ENCODE measurements around the gene CPLX3. TPM values are rescaled to one million over a fixed set of nuclear protein-coding genes. Genes with fewer than 3 reads are reported as not detected.

Gene CPLX3
- total RNA-seq, 4 donors from 2014 or later = not detected

DNA sequence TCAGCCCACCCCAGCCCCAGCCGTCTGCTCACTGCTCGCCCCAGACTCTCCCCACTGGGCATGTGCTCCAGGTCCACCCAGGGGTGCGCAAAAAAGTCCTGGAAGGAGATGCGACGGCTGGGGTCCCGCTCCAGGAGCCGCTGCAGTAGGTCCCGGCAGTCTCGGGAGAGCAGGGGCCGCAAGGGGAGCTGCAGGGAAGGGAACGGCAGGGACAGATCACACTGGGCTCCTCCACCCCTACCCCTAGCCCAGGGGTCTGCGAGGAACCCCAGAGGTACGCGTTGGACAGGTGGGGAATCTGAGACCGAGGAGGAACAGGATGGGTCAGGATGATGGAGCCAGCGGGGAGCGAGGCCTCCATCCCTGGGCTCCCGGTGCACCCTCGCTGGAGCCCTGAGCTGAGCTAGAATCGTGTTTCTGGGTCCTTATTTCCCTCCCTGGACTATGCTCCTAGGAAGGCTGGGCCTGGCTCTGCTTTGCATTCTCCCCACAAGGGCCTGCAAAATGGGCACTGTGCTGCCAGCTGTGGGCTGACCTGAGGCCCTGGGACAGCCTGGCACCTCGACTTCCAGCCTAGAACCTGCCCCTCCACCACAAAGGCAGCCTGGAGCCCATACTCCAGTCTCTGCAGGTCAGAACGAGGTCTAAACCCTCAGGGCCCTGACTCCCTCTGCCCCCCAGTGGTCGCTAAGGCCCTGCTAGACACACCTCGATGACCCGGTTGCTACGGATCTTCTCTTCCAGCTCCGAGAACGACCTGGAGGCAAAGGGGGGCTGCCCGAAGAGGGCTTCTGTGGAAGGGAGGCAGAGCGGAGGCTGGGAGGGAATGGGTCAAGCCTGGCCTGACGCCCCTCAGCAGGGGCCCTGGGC lies 13.3 kb downstream of the CPLX3 start:
- H3K27ac ChIP-seq = no peak overlapping the region
- 78 to 80% methylated on average over 25 to 29 of the region's 31 CpGs for WGBS, 2 donors
- no peaks in the 10 kb centered on the region for H3K9me3 ChIP-seq
- peaks cover 0 to 61% (median 5%) of the 10 kb centered on the region in 3 donors for H3K36me3 ChIP-seq
- peaks cover 0 to 29% (median 11%) of the 10 kb centered on the region in 4 donors for H3K4me1 ChIP-seq
- no peak overlapping the region for H3K4me3 ChIP-seq
- TF ChIP-seq, protein P1, sequence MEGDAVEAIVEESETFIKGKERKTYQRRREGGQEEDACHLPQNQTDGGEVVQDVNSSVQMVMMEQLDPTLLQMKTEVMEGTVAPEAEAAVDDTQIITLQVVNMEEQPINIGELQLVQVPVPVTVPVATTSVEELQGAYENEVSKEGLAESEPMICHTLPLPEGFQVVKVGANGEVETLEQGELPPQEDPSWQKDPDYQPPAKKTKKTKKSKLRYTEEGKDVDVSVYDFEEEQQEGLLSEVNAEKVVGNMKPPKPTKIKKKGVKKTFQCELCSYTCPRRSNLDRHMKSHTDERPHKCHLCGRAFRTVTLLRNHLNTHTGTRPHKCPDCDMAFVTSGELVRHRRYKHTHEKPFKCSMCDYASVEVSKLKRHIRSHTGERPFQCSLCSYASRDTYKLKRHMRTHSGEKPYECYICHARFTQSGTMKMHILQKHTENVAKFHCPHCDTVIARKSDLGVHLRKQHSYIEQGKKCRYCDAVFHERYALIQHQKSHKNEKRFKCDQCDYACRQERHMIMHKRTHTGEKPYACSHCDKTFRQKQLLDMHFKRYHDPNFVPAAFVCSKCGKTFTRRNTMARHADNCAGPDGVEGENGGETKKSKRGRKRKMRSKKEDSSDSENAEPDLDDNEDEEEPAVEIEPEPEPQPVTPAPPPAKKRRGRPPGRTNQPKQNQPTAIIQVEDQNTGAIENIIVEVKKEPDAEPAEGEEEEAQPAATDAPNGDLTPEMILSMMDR (IDR thresholded peaks at IDR 0.05) = no peak
- TF ChIP-seq EP300 (IDR thresholded peaks at IDR 0.05) (no peak), POLR2A (IDR thresholded peaks at IDR 0.05) (no peak)
- no peak for DNase-seq (ENCODE audit: low spot score in 2 of 2)
- no peaks in the 10 kb centered on the region for H3K27me3 ChIP-seq

DNA sequence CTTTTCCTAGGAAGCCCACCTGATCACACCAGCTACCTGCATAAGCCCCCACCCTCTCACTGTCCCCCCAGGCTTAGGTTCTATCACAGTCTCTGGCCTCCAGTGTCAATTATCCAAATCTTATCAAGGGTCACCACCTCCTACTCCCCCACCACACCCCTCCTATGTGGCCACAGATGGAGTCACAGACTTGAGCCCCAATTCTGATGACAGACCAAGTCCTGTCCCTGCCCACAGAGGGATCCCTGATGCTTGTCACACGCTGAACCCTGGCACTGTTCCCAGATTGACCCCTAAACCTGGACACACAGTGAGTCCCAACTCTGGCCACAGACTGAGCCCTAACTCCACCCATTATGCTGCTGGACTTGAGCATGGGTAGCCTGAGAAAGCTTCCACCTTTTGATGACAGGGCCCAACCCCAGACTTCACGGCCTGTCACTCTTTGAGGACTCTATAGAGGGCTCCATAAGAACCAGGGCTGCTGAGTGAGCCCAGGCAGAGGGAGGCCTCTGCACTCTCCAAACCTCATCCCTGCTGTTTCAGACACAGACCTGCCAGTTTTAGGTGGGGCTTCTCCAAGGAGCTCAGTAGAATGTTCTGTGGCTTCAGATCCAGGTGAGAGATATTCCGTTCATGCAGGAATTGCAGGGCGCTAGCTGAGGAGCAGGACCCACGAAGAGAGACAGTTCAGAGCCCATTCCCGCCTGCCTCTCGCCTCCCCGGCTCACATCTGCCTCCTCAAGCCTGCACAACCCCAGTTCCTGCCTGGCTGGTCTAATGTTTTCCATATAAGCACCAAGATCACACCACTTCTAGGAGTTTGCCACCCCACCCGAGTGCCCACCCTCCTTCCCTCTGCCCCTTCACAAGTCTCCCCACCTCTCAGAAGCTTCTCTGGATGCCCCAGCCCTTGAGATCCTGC lies 14.7 kb downstream of the CPLX3 start:
- H3K4me3 ChIP-seq = no peak overlapping the region
- H3K9me3 ChIP-seq = no peaks in the 10 kb centered on the region
- peaks cover 0 to 66% (median 5%) of the 10 kb centered on the region in 3 donors for H3K36me3 ChIP-seq
- H3K27ac ChIP-seq = no peak overlapping the region
- no peaks in the 10 kb centered on the region for H3K27me3 ChIP-seq
- H3K4me1 ChIP-seq = peaks cover 0 to 29% (median 11%) of the 10 kb centered on the region in 4 donors
- 84 to 91% methylated on average over 9 of the region's 9 CpGs for WGBS, 2 donors
- TF ChIP-seq EP300 (IDR thresholded peaks at IDR 0.05) = no peak
- no peak for TF ChIP-seq POLR2A (IDR thresholded peaks at IDR 0.05)
- DNase-seq (ENCODE audit: low spot score in 2 of 2) = no peak

DNA sequence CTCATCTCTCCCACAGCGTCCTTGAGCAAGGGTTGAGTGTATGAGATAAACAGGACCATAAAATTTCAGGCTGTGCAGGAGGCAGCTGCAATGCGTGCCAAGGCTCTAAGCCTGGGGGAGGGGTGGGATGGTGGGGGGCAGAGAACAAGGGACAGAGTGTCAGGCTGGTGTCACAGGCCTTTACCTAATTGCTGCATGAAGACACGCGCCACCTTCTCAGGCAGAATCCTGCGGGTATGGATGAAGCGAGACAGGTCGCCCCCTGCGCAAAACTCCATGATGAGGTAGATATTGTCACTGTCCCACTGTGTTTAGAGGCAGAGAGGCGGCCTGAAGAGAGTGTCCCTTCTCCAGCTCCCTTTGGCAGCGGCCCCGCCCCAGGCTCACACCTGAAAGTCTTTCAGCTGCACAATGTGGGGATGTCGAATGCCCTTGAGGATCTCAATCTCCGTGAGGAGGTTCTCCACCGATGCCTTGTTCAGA lies 15.5 kb downstream of the CPLX3 start:
- peaks cover 0 to 66% (median 5%) of the 10 kb centered on the region in 3 donors for H3K36me3 ChIP-seq
- no peak for DNase-seq (ENCODE audit: low spot score in 2 of 2)
- H3K27me3 ChIP-seq = no peaks in the 10 kb centered on the region
- no peak for TF ChIP-seq EP300 (IDR thresholded peaks at IDR 0.05)
- H3K4me3 ChIP-seq = peak overlapping the region; percentile 90 to 94 (median 91)
- H3K4me1 ChIP-seq = peaks cover 0 to 29% (median 11%) of the 10 kb centered on the region in 4 donors
- H3K27ac ChIP-seq = peak overlapping the region in 2 of 4 donors; percentile 92 to 94
- 82 to 85% methylated on average over 14 of the region's 14 CpGs for WGBS, 2 donors
- no peaks in the 10 kb centered on the region for H3K9me3 ChIP-seq

DNA sequence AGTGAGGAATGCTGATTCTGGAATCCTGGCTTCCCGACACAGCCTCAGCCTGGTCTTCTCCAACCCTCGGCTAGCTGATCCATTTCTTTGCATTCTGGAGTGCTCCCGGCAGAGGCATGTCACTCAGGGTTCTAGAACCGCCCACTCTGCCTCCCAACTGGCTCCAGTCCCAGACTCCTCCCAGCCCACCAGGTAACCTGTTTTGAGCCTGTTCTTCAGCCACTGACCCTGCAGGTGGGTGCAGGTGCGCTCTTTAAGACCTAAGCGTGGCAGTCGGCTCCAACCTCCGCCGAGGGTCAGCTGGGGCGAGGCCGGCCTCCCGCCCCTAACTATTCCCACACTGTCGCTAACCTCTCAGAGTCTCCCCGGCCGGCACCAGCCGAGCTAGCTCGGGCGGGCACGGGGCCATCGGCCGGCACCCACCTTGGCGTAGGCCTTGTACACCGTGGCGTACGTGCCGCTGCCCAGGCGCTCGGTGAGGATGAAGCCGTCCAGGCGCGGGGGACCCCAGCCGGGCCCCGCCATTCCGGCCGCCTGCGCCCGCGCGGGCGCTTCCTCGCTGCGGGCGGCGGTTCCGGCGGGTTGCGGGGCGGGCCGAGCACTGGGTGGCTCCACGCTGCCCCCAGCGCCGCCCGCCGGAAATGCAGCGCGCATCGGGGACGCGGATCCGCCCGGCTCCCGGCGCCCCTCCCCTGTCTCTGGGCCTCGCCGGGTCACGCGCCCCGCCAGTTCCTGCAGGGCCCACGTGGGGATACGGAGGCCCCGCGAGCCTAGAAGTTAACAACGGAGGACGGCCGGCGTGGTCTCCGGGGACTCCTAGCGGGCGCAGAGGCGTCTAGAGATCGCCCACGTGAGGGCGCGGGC lies 16.4 kb downstream of the CPLX3 start, which contains the start of gene ULK3:
TSS of gene ULK3 (minus strand) at position 576 of the 864 bp plus-strand sequence. CDS start at position 525, 51 bp downstream.
- peak; percentile 14 to 81 for TF ChIP-seq EP300 (IDR thresholded peaks at IDR 0.05)
- TF ChIP-seq, protein P1 (IDR thresholded peaks at IDR 0.05) = peak; percentile 88 to 97 (median 96)
- peak; percentile 53 to 72 for TF ChIP-seq POLR2A (IDR thresholded peaks at IDR 0.05)
- DNase-seq (ENCODE audit: low spot score in 2 of 2) = peak; percentile 81 to 85
- Histone ChIP-seq H3K27ac (peak within 1 kb of the TSS; percentile 83 to 94 (median 88)), H3K36me3 (peaks cover 0 to 66% (median 7%) of the 10 kb centered on the region in 3 donors), H3K4me1 (peaks cover 0 to 34% (median 11%) of the 10 kb centered on the region in 4 donors), H3K4me3 (peak within 1 kb of the TSS; percentile 90 to 94 (median 91)), H3K27me3 (no peaks in the 10 kb centered on the region), H3K9me3 (no peaks in the 10 kb centered on the region)
- 0% methylated on average over 20 to 79 of the region's 84 CpGs for WGBS, 2 donors

DNA sequence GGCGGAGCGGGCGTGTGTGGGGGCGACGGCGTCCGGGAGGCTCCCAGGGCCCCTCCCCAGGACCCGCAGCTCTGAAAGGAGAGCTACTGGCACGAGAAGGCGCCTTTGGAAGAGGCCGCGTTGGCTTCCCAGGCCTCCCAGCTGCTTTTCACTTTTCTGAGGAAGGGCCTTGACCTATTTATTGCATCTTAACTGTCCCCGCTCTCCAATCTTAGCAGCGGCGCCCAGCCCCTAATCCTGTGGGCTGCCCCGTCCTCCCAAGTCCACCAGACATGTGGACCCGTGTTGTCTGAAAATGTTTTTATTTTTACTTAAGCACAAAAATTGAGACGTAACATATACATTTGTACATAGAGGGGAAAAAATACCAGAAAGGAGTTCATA lies 17.0 kb downstream of the CPLX3 start:
- DNase-seq (ENCODE audit: low spot score in 2 of 2) = no peak
- TF ChIP-seq EP300 (IDR thresholded peaks at IDR 0.05) (peak in 1 of 2 donors; percentile 6), POLR2A (IDR thresholded peaks at IDR 0.05) (no peak)
- TF ChIP-seq, protein P1 (IDR thresholded peaks at IDR 0.05) = no peak
- peak overlapping the region; percentile 58 to 94 (median 91) for H3K4me3 ChIP-seq
- H3K27ac ChIP-seq = peak overlapping the region; percentile 83 to 94 (median 88)
- H3K36me3 ChIP-seq = peaks cover 0 to 66% (median 9%) of the 10 kb centered on the region in 3 donors
- H3K9me3 ChIP-seq = no peaks in the 10 kb centered on the region
- H3K27me3 ChIP-seq = no peaks in the 10 kb centered on the region
- 9 to 11% methylated on average over 17 to 18 of the region's 18 CpGs for WGBS, 2 donors
- H3K4me1 ChIP-seq = peaks cover 0 to 36% (median 11%) of the 10 kb centered on the region in 4 donors
